Adrenal gland (tissue), 12 donors: ENCODE measurements around the gene MYF5. TPM values are rescaled to one million over a fixed set of nuclear protein-coding genes. Genes with fewer than 3 reads are reported as not detected.

Experiments used
- DNase-seq, 7 donors: peaks; one replicate each; pipeline ENCODE4 v3.0.0-alpha.2; 2019 to 2020
- H3K27ac ChIP-seq, 5 donors: fragments of 200-600 bp; sonication (generic) in 4 of 5; 1 replicate in 3 of 5; 2 replicates in 2 of 5; pipeline versions ENCODE4 v1.5.1 to v1.8.0; 2016 to 2020; ENCODE audit warnings: mild to moderate bottlenecking in 1 of 5
- H3K27me3 ChIP-seq: fragments of 200-600 bp; 2 replicates; pipeline ENCODE4 v1.8.0; 2021
- H3K36me3 ChIP-seq, 2 donors: fragments of 200-600 bp; replicated peaks in 1 of 2; 1 replicate in 1 of 2; 2 replicates in 1 of 2; pipeline versions ENCODE4 v1.5.1 to v1.8.0; 2018 to 2022
- H3K4me1 ChIP-seq, 2 donors: fragments of 200-600 bp; replicated peaks in 1 of 2; 1 replicate in 1 of 2; 2 replicates in 1 of 2; pipeline versions ENCODE4 v1.5.1 to v1.8.0; 2018 to 2021
- H3K4me3 ChIP-seq, 4 donors: fragments of 200-600 bp; sonication (generic) in 3 of 4; one replicate each; pipeline ENCODE4 v1.5.1; 2016 to 2018
- H3K9me3 ChIP-seq, 3 donors: fragments of 200-600 bp; sonication (generic) in 1 of 3; replicated peaks in 1 of 3; 1 replicate in 2 of 3; 2 replicates in 1 of 3; pipeline versions ENCODE4 v1.5.1 to v1.8.0; 2016 to 2021
- POLR2A ChIP-seq, 2 donors: fragments of 450-650 bp; IDR thresholded peaks; one replicate each; pipeline ENCODE4 v1.6.1; 2017; ENCODE audit warnings: antibody characterized with exemption in 2 of 2, mild to moderate bottlenecking in 2 of 2, moderate library complexity in 1 of 2
- WGBS, 4 donors: extraction: QIAGEN DNeasy Blood & Tissue Kit in 2 of 4; methylation state at CpG; one replicate each; pipeline versions ENCODE4 v1.1.5 to v1.1.7; 2013 to 2017; 5-methylcytosine and 5-hydroxymethylcytosine counted together
- intact Hi-C, 2 donors: fragments of 100-400 bp; cut with DNase I; formaldehyde crosslinking; loops; one replicate each; pipeline versions ENCODE4 v1.14.1 to v1.15.0; 2022 to 2023
- polyA plus RNA-seq, 3 donors: library from polyadenylated mRNA; stranded (reverse); fragments of 200-250 nt in 2 of 3; fragments of 350-450 nt in 1 of 3; fragmentation: Illumina TruSeq in 1 of 3; extraction: RNeasy Lipid Tissue Mini Kit (QIAGEN cat#74804) in 1 of 3; gene quantifications; one replicate each; pipeline ENCODE4 v1.2.3, GENCODE V29; 2013 to 2014
- total RNA-seq, 9 donors: library from RNA; depleted of rRNA in 4 of 9; stranded (reverse); fragments of >200 nt in 4 of 9; fragments of 120-200 nt in 1 of 9; fragmentation: NEBNext Ultra II Directional in 1 of 9; extraction: Animal tissue kit (Norgen Biotek cat#: 25700) in 1 of 9; gene quantifications; one replicate each; pipeline versions ENCODE4 v1.1.0 to v1.2.4, GENCODE V29; 2013 to 2023
- TF ChIP-seq, protein P1 (sequence below), 6 experiments: fragments of 450-650 bp in 4 of 6; fragments of 200-600 bp in 2 of 6; sonication (generic) in 1 of 6; IDR thresholded peaks; 1 replicate in 5 of 6; 2 replicates in 1 of 6; pipeline versions ENCODE4 v1.5.1 to v1.8.0; 2016 to 2021; ENCODE audit warnings: antibody characterized with exemption in 6 of 6, mild to moderate bottlenecking in 2 of 6, moderate library complexity in 1 of 6
- donor health status: healthy with polysubstance abuse.
- donor health status: Bipolar disorder and iron deficiency.
- donor health status: DM: yes; HTN: yes; CAD: no.
- donor health status: DM: no; HTN: no; CAD: no.
- donor health status: DM: no; HTN: no; CAD: no.
- donor health status: DM: yes; HTN: yes; CAD: no.

Gene MYF5
- total and polyA plus RNA-seq, 12 donors = not detected

DNA sequence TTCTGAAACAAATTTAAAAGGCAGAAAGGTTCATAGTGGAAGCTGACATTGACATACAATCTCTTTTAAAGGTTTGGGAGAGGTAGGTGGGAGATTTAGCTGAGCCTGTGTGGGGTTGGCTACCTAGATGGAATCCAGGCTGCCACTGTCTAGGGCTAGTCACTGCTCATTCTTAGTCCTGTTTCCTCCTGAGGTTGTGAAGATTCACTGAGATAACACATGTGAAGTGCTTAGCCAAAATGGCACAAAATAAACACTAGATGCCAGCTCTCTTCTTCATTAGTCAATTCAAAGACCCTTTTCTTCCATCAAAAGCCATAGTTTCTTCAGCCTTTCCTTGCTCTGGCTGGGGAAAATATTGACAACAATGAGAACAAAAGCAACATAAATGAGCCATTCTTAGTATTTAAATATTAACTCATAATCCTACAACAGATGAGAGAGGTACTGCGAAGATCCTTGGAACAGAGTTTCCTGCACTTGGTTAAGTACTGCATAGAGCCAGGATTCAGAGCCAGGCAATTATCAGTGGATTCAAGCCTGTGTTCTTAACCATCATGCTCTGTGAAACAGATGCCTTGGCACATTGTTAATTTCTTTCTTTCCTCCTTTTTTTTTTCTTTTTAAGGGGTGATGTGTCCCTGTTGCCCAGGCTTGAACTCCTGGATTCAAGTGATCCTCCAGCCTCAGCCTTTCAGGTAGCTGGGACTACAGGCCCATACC lies 5.8 kb upstream of the MYF5 start:
- Histone ChIP-seq H3K27ac (no peak overlapping the region), H3K27me3 (peaks cover 35% of the 10 kb centered on the region), H3K4me1 (no peaks in the 10 kb centered on the region), H3K4me3 (no peak overlapping the region), H3K36me3 (no peaks in the 10 kb centered on the region), H3K9me3 (no peaks in the 10 kb centered on the region)
- intact Hi-C loops = no loop called here
- TF ChIP-seq, protein P1, sequence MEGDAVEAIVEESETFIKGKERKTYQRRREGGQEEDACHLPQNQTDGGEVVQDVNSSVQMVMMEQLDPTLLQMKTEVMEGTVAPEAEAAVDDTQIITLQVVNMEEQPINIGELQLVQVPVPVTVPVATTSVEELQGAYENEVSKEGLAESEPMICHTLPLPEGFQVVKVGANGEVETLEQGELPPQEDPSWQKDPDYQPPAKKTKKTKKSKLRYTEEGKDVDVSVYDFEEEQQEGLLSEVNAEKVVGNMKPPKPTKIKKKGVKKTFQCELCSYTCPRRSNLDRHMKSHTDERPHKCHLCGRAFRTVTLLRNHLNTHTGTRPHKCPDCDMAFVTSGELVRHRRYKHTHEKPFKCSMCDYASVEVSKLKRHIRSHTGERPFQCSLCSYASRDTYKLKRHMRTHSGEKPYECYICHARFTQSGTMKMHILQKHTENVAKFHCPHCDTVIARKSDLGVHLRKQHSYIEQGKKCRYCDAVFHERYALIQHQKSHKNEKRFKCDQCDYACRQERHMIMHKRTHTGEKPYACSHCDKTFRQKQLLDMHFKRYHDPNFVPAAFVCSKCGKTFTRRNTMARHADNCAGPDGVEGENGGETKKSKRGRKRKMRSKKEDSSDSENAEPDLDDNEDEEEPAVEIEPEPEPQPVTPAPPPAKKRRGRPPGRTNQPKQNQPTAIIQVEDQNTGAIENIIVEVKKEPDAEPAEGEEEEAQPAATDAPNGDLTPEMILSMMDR (IDR thresholded peaks at IDR 0.05) = no peak
- no peak for TF ChIP-seq POLR2A (IDR thresholded peaks at IDR 0.05)
- WGBS, 4 donors = 89 to 97% (median 90%) methylated on average over 1 of the region's 1 CpG
- DNase-seq = no peak

DNA sequence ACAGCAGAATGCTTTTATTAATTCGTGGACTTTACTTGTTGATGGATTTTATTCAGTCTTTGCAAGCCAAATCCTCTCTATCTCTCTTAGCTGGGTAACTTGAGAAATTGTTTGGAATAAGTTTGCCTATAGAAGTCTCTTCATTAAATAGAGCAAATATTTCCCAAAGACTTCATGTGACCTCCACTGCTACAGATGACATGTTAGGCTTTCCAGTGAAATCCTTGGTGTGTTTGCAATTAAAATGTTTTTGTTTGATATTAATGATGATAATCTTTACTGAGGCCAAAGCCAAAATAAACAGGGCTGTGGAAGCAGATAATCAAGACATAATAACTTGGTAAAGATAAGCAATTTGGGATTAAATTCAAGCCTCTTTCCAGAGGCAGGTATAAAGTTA lies 4.8 kb upstream of the MYF5 start:
- no peak for TF ChIP-seq POLR2A (IDR thresholded peaks at IDR 0.05)
- TF ChIP-seq, protein P1 (IDR thresholded peaks at IDR 0.05) = no peak
- no peak overlapping the region for H3K4me3 ChIP-seq
- DNase-seq = no peak
- H3K4me1 ChIP-seq = no peaks in the 10 kb centered on the region
- H3K9me3 ChIP-seq = no peaks in the 10 kb centered on the region
- intact Hi-C loops = no loop called here
- H3K27me3 ChIP-seq = peaks cover 37% of the 10 kb centered on the region
- WGBS, 4 donors = 58 to 66% (median 61%) methylated on average over 1 of the region's 1 CpG
- H3K36me3 ChIP-seq = no peaks in the 10 kb centered on the region
- no peak overlapping the region for H3K27ac ChIP-seq

DNA sequence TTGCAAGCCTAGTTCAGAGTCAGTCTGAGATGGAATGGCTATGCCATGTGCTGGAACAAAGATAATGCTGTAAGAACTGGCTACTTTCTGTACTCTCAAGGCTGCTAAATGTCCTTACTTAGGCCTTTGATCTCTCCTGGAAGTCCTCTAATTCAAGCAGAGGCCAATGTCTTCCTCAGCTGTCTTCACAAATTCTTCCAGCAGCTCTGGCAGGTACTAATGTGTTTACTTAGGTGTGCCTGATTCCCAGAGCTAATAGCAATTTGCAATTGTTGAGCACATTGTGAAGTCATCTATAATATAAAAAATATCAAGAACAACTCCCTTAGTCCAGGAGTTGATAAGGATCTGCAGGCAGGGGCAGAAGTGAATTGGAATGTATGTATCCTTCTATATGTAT lies 3.8 kb upstream of the MYF5 start:
- intact Hi-C loops = no loop called here
- H3K9me3 ChIP-seq = no peaks in the 10 kb centered on the region
- no peak for DNase-seq
- TF ChIP-seq POLR2A (IDR thresholded peaks at IDR 0.05) = no peak
- TF ChIP-seq, protein P1 (IDR thresholded peaks at IDR 0.05) = no peak
- no peak overlapping the region for H3K4me3 ChIP-seq
- H3K4me1 ChIP-seq = no peaks in the 10 kb centered on the region
- H3K27me3 ChIP-seq = peaks cover 34% of the 10 kb centered on the region
- H3K27ac ChIP-seq = no peak overlapping the region
- no peaks in the 10 kb centered on the region for H3K36me3 ChIP-seq

DNA sequence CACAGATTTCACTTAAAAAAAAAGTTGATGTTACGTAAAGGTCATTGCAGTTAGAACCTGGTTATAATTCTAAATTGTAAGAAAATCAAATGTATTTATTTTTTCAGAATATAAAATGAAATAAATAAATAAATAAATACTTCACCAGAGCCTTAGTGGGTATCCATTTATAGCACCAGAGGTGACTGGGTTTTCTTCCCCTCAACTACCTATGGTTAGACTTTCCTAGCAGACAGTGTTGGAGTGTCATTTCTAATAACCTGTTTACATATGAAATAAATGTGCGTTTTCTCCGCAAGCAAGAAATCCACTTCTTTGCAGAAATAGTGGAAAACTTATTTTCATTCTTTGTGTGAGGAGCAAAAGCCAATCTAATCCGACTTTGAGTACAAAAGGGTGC lies 3.3 kb upstream of the MYF5 start:
- peaks cover 30% of the 10 kb centered on the region for H3K27me3 ChIP-seq
- no peaks in the 10 kb centered on the region for H3K36me3 ChIP-seq
- H3K4me1 ChIP-seq = no peaks in the 10 kb centered on the region
- intact Hi-C loops = no loop called here
- H3K27ac ChIP-seq = no peak overlapping the region
- no peak overlapping the region for H3K4me3 ChIP-seq
- no peak for TF ChIP-seq POLR2A (IDR thresholded peaks at IDR 0.05)
- TF ChIP-seq, protein P1 (IDR thresholded peaks at IDR 0.05) = no peak
- DNase-seq = no peak
- WGBS, 4 donors = 61 to 75% (median 71%) methylated on average over 4 of the region's 4 CpGs
- no peaks in the 10 kb centered on the region for H3K9me3 ChIP-seq
